Skeletal muscle cell (primary cell): ENCODE measurements around the gene COL6A3.

ENCODE experiments used
- DNase-seq: peaks from one replicate; pipeline ENCODE4 v3.0.0-alpha.2; 2010; ENCODE audit warnings: low read depth
- H3K4me3 ChIP-seq: 2 replicates; pipeline ENCODE4 v1.5.1; 2011; ENCODE audit warnings: low read depth, mild to moderate bottlenecking, control low read depth, low read length, moderate library complexity

The COL6A3 gene

GRCh38 chr2:237445611-237446337 is 31.8 kb upstream of the COL6A3 start:
- DNase-seq: no peak

GRCh38 chr2:237444071-237444470 is 30.1 kb upstream of the COL6A3 start:
- H3K4me3 ChIP-seq: no peak overlapping the region
- DNase-seq: no peak

More at GRCh38 chr2:237445611-237446337, 31.8 kb upstream of the COL6A3 start:
- no peak overlapping the region for H3K4me3 ChIP-seq

- peak; percentile 68 for DNase-seq
- H3K4me3 ChIP-seq: no peak overlapping the region
Observed at GRCh38 chr2:237441605-237442274, 27.8 kb upstream of the COL6A3 start.

GRCh38 chr2:237440819-237441281 is 26.9 kb upstream of the COL6A3 start:
- H3K4me3 ChIP-seq: no peak overlapping the region
- DNase-seq: no peak

GRCh38 chr2:237438080-237438940 is 24.3 kb upstream of the COL6A3 start:
- no peak for DNase-seq
- H3K4me3 ChIP-seq: no peak overlapping the region

GRCh38 chr2:237437566-237437965 is 23.6 kb upstream of the COL6A3 start:
- no peak overlapping the region for H3K4me3 ChIP-seq
- no peak for DNase-seq

GRCh38 chr2:237435844-237436587 is 22.1 kb upstream of the COL6A3 start:
- no peak overlapping the region for H3K4me3 ChIP-seq
- peak; percentile 78 for DNase-seq

- peak overlapping the region; percentile 26 for H3K4me3 ChIP-seq
- DNase-seq: peak; percentile 84
Observed at GRCh38 chr2:237434866-237435311, 20.9 kb upstream of the COL6A3 start.

GRCh38 chr2:237433920-237434676 is 20.1 kb upstream of the COL6A3 start:
- no peak for DNase-seq

GRCh38 chr2:237432484-237433092 is 18.6 kb upstream of the COL6A3 start:
- H3K4me3 ChIP-seq: peak overlapping the region; percentile 26

More at GRCh38 chr2:237433920-237434676, 20.1 kb upstream of the COL6A3 start:
- H3K4me3 ChIP-seq: peak overlapping the region; percentile 26

GRCh38 chr2:237431837-237432236 is 17.9 kb upstream of the COL6A3 start:
- H3K4me3 ChIP-seq: no peak overlapping the region
- no peak for DNase-seq

More at GRCh38 chr2:237432484-237433092, 18.6 kb upstream of the COL6A3 start:
- DNase-seq: peak; percentile 93

- peak; percentile 81 for DNase-seq
- H3K4me3 ChIP-seq: no peak overlapping the region
Observed at GRCh38 chr2:237431372-237431771, 17.4 kb upstream of the COL6A3 start.

- H3K4me3 ChIP-seq: no peak overlapping the region
- DNase-seq: no peak
Observed at GRCh38 chr2:237430861-237431260, 16.9 kb upstream of the COL6A3 start.

GRCh38 chr2:237429753-237430152 is 15.8 kb upstream of the COL6A3 start:
- H3K4me3 ChIP-seq: no peak overlapping the region
- no peak for DNase-seq

GRCh38 chr2:237427769-237428506 is 14.0 kb upstream of the COL6A3 start:
- no peak for DNase-seq
- no peak overlapping the region for H3K4me3 ChIP-seq

- DNase-seq: no peak
- no peak overlapping the region for H3K4me3 ChIP-seq
Observed at GRCh38 chr2:237426517-237426916, 12.6 kb upstream of the COL6A3 start.

GRCh38 chr2:237425320-237425719 is 11.4 kb upstream of the COL6A3 start:
- DNase-seq: no peak
- H3K4me3 ChIP-seq: no peak overlapping the region
